ENCODE measurements around the gene TINAG.

TINAG gene

DNA sequence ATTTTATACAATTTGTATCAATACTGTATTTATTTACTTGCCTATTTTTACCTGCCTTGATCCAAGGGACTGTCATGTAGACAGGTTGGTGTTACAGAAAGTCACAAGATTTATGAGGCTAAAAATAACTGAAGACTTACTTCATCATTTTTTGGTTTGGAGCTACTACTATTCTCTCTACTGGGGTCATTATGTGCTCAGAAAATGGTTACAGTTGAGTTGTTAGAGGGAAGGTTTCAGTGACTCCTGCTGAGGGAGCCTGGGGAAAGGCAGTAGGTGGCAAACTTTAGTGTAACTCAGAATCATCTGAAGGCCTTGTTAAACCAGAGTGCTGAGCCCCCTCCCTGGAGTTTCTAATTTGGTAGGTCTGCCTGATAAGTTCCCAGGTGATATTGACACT, 118.8 kb downstream of the TINAG start:
- no peak overlapping the region for H3K4me3 ChIP-seq (ENCODE audit: low read depth, low read length)

DNA sequence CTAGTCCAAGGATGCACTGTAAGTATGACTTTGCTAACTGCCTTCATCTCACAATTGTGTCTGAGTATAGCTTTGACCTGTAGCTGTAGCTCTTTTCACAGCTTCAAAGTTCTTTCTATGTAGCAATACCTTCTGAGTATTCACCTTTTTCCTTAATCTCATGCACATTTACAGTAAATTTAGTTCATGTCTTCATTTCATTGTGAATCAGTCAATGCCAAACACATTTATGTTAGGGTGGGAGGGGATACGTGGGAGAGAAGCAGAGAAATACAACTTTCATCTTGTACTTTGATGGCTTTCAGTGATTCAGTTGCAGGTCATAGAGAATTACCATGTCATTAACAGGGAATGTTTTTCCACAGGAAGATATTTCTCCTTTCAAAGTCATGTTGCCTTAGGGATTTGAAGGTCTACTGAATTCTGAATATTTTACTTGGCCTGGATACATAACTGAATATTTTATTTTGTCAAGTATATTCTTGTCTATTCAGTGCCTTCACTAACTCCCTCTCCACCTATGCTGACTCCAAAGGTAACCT, 119.2 kb downstream of the TINAG start:
- no peak overlapping the region for H3K4me3 ChIP-seq (ENCODE audit: low read depth, low read length)

DNA sequence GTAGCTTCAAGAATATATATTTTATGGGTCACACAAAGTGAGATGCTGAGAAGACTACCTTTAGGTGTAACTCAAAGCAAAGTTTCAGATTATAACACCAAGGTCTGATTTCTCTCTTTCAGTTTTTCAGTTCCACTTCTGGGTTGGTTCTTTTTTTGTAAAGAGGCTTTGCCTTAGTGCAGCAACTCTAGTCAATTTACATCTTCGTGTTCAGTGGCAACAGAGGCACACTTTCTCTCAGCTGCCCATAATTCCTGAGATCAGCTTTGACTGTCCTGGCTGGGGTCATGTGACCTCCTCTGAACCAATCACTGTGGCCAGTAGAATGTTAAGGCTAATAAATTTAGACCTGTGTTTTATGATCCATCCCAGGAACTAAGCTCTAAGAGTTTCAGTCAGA, 120.2 kb downstream of the TINAG start:
- no peak overlapping the region for H3K4me3 ChIP-seq (ENCODE audit: low read depth, low read length)

DNA sequence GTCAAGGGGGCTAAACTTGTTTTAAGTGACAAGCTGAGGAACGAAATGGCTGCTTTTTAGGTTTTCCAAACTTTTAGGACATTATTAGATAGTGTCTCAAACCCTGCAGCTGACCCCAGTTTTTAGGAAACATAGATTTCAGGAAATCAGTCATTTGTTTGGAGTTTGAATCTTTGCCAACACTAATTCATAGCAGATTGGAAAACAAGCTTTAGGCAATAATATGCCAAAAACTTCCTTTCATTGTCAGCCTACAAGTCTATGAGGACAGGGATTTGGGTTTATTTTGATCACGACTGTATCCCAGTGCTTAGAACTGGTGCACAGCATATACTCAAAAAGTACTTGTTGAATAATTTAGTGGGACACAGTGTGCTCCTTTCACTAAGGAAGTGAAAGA, 123.2 kb downstream of the TINAG start:
- no peak overlapping the region for H3K4me3 ChIP-seq (ENCODE audit: low read depth, low read length)
